Loucy (cell line): ENCODE results near the gene MST1R.

Experiments used
- EZH2phosphoT487 ChIP-seq: fragments of 200-600 bp; IDR thresholded peaks from 2 replicates; pipeline ENCODE4 v1.6.1; 2018; ENCODE audit warnings: antibody characterized with exemption, mild to moderate bottlenecking, moderate library complexity, borderline replicate concordance
- TF ChIP-seq, protein P1 (sequence below): fragments of 200-600 bp; sonication (generic); conservative IDR thresholded peaks from 2 replicates; pipeline ENCODE4 v1.5.1; 2014; ENCODE audit warnings: mild to moderate bottlenecking, antibody characterized with exemption, low read length

DNA sequence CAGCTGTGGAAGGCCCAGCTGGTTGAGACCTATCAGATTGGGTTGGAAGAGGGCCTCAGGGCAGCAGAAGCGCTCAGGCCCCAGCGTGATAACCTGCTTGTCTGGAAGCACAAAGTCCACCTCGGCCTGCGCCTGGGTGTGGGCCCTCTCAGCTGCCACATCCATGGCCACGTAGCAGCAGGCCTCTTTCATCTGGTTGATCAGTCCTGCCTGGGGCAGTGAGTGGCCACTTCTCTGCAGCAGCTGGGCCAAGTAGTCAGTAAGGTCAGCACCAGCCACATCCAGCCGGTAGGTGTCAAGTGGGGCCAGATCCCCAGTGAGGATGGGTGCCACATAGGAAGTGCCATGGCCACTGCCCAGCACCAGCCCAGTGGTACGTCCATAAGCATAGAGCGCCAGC lies 30.1 kb downstream of the MST1R start:
- TF ChIP-seq, protein P1, sequence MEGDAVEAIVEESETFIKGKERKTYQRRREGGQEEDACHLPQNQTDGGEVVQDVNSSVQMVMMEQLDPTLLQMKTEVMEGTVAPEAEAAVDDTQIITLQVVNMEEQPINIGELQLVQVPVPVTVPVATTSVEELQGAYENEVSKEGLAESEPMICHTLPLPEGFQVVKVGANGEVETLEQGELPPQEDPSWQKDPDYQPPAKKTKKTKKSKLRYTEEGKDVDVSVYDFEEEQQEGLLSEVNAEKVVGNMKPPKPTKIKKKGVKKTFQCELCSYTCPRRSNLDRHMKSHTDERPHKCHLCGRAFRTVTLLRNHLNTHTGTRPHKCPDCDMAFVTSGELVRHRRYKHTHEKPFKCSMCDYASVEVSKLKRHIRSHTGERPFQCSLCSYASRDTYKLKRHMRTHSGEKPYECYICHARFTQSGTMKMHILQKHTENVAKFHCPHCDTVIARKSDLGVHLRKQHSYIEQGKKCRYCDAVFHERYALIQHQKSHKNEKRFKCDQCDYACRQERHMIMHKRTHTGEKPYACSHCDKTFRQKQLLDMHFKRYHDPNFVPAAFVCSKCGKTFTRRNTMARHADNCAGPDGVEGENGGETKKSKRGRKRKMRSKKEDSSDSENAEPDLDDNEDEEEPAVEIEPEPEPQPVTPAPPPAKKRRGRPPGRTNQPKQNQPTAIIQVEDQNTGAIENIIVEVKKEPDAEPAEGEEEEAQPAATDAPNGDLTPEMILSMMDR, result no peak
- no peak for TF ChIP-seq EZH2phosphoT487
